ENCODE results near the gene RASGEF1B. TPM values are rescaled to one million over a fixed set of nuclear protein-coding genes. Genes with fewer than 3 reads are reported as not detected.
A peak's percentile ranks its signal among the peaks of the same experiment; 100 is the strongest.

RASGEF1B gene
- 10 to 100 TPM in 6 of 8 experiments, 1 to 10 TPM in 2; 2.1 to 65.9 (median 44.3) TPM for total RNA-seq

DNA sequence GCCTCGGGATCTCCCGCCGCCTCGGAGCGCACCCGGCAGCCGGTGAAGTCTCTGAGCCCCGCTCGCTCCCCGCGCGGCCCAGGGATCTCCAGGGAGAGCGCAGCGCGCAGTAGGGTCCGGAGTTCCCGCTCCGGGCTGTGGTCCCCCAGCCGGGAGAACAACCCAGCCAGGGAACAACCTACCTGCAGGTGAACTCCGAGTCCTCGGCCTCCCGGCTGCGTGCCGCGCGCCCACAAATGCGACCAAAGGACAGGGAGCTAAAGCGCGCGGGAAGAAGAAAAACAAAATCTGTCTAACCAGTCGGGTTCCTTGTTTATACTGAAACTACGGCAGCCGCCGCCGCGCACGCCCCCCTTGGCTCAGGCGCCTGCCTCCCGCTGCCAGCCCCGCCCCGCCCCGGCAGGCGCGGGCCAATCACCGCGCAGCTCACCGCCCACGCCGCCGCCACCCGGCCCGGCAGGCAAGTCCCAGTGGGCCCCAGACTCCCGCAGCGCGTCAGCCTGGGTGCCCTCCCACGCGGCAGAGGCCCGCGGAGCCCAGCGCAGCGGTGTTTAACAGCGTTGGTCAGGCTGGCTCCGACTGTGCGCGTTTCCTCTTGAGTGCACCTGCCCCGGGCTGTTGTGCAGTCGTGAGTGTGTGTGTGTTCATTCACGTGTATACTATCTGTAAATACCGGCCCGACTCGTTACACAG, at the start of gene RASGEF1B:
RASGEF1B (minus strand) TSS at position 320 of the 693 bp plus-strand sequence. CDS start 12,399 bp downstream, outside the sequence.
- 0 to 2% (median 1%) methylated on average over 4 to 12 of the region's 71 CpGs; no CpG with 5 or more reads in 6 of the 10 experiments for WGBS, 10 experiments
- in situ Hi-C loops (cut with MboI; ENCODE audit: low pct_unique_long_range_greater_than_20kb in 2 of 9, low sequenced_read_pairs in 9 of 9, unreplicated experiment in 9 of 9): loop anchor here in 7 of 9 experiments (10.0 to 25.0 kb wide), 5 partner anchors 366 to 791 kb away; no protein-coding TSS in a partner anchor
- peak within 1 kb of the TSS; percentile 60 to 83 (median 72) for H3K4me3 ChIP-seq
- ATAC-seq (replicated peaks in 6 of 8): peak; percentile 79 to 93 (median 88)
- peaks cover 13 to 16% of the 10 kb centered on the region in 2 donors for H3K4me1 ChIP-seq (replicated peaks in 1 of 2)
- peak within 1 kb of the TSS in 1 of 2 donors; percentile 42 for H3K27ac ChIP-seq

- 37 to 92% (median 71%) methylated on average over 1 to 6 of the region's 6 CpGs for WGBS, 10 experiments
- no peak overlapping the region for H3K27ac ChIP-seq
- in situ Hi-C loops (cut with MboI; ENCODE audit: low pct_unique_long_range_greater_than_20kb in 2 of 9, low sequenced_read_pairs in 9 of 9, unreplicated experiment in 9 of 9): no loop called here
- H3K4me3 ChIP-seq: no peak overlapping the region
- ATAC-seq (replicated peaks in 6 of 8): no peak
- peaks cover 13 to 19% of the 10 kb centered on the region in 2 donors for H3K4me1 ChIP-seq (replicated peaks in 1 of 2)
Observed at GRCh38 chr4:81519856-81520255, 48.1 kb upstream of the RASGEF1B start.

- H3K27ac ChIP-seq: no peak overlapping the region
- in situ Hi-C loops (cut with MboI; ENCODE audit: low pct_unique_long_range_greater_than_20kb in 2 of 9, low sequenced_read_pairs in 9 of 9, unreplicated experiment in 9 of 9): no loop called here
- H3K4me3 ChIP-seq: no peak overlapping the region
- no peak for ATAC-seq (replicated peaks in 6 of 8)
- 78 to 100% (median 100%) methylated on average over 1 to 3 of the region's 3 CpGs; no CpG with 5 or more reads in 2 of the 10 experiments for WGBS, 10 experiments
- H3K4me1 ChIP-seq (replicated peaks in 1 of 2): peaks cover 11 to 15% of the 10 kb centered on the region in 2 donors
Observed at GRCh38 chr4:81519427-81519773, 47.7 kb upstream of the RASGEF1B start.

DNA sequence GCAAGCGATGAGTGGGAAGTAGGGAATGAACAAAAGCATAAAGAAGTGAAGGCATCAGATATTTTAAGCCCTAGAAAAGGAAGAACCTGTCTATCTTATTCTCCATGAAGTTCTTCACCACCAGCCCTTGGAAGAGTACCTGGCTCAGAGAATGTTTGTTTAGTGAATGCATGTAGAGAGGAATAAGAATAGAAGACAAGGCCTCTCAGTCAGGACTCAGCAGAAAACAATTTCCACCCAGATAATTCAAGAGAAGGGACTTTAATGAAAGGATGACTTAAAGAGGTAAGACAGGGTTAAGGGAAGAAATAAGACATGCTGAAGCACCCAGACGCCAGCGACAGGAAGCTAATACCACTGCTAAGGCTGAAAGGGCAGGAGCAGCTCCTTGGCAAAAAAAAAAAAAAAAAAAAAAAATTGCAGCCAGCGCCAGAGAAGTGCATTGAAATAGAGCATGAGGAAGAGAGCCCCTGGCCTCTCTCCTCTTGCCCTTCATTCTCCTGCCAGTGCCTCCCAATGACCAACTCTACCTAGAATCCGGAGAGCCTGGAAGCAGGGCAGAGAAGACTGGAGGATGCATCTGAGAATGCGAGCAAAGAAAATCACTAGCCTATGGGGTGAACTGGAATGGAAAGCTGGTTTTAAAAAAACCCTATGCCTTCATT, 47.2 kb upstream of the RASGEF1B start:
- no peak overlapping the region for H3K27ac ChIP-seq
- no peak for ATAC-seq (replicated peaks in 6 of 8)

GRCh38 chr4:81516241-81516640, 44.5 kb upstream of the RASGEF1B start:
- 13 to 100% (median 94%) methylated on average over 1 to 6 of the region's 6 CpGs; no CpG with 5 or more reads in 1 of the 10 experiments for WGBS, 10 experiments

More for the DNA sequence above, 47.2 kb upstream of the RASGEF1B start:
- in situ Hi-C loops (cut with MboI; ENCODE audit: low pct_unique_long_range_greater_than_20kb in 2 of 9, low sequenced_read_pairs in 9 of 9, unreplicated experiment in 9 of 9): no loop called here
- Histone ChIP-seq H3K4me3 (no peak overlapping the region), H3K4me1 (replicated peaks in 1 of 2) (peaks cover 5 to 14% of the 10 kb centered on the region in 2 donors)
- 30 to 92% (median 73%) methylated on average over 2 to 5 of the region's 6 CpGs; no CpG with 5 or more reads in 2 of the 10 experiments for WGBS, 10 experiments

GRCh38 chr4:81512757-81513501, 41.2 kb upstream of the RASGEF1B start:
- WGBS, 10 experiments: 0 to 56% (median 24%) methylated on average over 1 to 3 of the region's 4 CpGs; no CpG with 5 or more reads in 2 of the 10 experiments
- ATAC-seq (replicated peaks in 6 of 8): peak in 5 of 8 experiments; percentile 75 to 94 (median 89)

More at GRCh38 chr4:81516241-81516640, 44.5 kb upstream of the RASGEF1B start:
- in situ Hi-C loops (cut with MboI; ENCODE audit: low pct_unique_long_range_greater_than_20kb in 2 of 9, low sequenced_read_pairs in 9 of 9, unreplicated experiment in 9 of 9): no loop called here
- ATAC-seq (replicated peaks in 6 of 8): no peak
- Histone ChIP-seq H3K4me3 (no peak overlapping the region), H3K4me1 (replicated peaks in 1 of 2) (peaks cover 17 to 29% of the 10 kb centered on the region in 2 donors), H3K27ac (no peak overlapping the region)

DNA sequence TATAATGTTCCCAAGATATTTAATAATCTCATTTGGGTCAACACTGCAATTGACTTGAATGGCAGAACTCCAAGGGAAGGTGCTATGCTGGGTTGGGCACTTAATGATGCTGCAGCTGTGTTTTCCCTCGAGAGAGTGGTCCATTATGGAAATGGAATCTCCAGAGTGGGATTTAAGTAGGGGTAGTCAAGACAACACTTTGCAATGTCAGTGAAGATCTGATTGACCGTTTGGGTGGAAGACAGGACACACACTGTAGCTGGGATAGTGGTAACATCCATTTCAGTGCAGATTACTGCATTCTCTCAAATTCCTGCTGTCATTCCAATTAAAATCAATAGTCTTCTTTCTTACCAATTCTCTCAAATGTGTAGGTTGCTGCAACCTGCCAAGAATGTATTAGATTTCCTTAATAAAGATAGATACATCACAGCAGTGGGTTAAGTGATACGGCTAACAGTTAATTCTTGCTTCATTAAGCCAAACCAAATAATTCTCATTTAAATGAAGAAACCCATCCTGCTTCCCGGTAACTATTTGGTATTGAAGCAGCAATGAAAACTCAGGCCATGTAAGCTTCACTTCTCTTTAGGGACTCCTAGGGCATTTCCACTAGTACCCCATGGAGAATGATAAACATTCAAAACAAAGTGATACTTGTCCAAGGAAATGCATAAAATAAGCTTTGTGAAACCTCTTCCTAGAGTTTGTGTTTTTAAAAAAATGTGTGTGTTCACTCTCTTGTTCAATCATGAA, 40.5 kb upstream of the RASGEF1B start:
- peaks cover 19 to 45% of the 10 kb centered on the region in 2 donors for H3K4me1 ChIP-seq (replicated peaks in 1 of 2)
- peak in 1 of 8 experiments; percentile 51 for ATAC-seq (replicated peaks in 6 of 8)
- in situ Hi-C loops (cut with MboI; ENCODE audit: low pct_unique_long_range_greater_than_20kb in 2 of 9, low sequenced_read_pairs in 9 of 9, unreplicated experiment in 9 of 9): no loop called here
- no peak overlapping the region for H3K27ac ChIP-seq
- WGBS, 10 experiments: 0 to 60% (median 31%) methylated on average over 1 to 4 of the region's 4 CpGs
- H3K4me3 ChIP-seq: no peak overlapping the region

More at GRCh38 chr4:81512757-81513501, 41.2 kb upstream of the RASGEF1B start:
- H3K27ac ChIP-seq: peak overlapping the region; percentile 26 to 40
- in situ Hi-C loops (cut with MboI; ENCODE audit: low pct_unique_long_range_greater_than_20kb in 2 of 9, low sequenced_read_pairs in 9 of 9, unreplicated experiment in 9 of 9): no loop called here
- peaks cover 19 to 45% of the 10 kb centered on the region in 2 donors for H3K4me1 ChIP-seq (replicated peaks in 1 of 2)
- H3K4me3 ChIP-seq: no peak overlapping the region

DNA sequence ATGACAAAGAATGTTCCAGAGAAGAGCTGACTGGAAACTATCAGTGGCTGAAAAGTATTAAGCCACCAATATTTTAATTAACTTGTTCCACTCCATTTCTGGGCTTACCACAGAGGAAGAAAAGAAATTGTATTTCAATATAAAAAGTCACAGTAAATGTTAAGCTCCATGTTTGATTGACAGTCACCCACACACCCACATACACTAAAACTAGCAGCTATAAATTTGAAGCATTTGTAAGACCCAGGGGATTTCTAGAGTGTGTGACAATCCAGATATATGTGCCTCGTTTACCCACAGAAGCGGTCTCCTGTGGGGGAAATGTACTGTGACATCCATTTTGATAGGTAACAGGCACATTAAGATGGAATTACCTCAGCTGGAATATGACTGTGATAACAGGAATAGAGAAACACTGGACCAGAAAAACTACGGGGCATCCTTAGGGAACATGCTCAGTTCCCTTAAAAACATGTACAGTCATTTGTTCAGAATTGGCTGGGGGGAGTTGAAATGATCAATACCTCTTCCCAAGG, 39.0 kb upstream of the RASGEF1B start:
- Histone ChIP-seq H3K27ac (no peak overlapping the region), H3K4me1 (replicated peaks in 1 of 2) (peaks cover 21 to 54% of the 10 kb centered on the region in 2 donors), H3K4me3 (no peak overlapping the region)
- in situ Hi-C loops (cut with MboI; ENCODE audit: low pct_unique_long_range_greater_than_20kb in 2 of 9, low sequenced_read_pairs in 9 of 9, unreplicated experiment in 9 of 9): no loop called here
- peak in 3 of 8 experiments; percentile 34 to 53 (median 38) for ATAC-seq (replicated peaks in 6 of 8)
- 40 to 83% (median 52%) methylated on average over 1 to 3 of the region's 3 CpGs; no CpG with 5 or more reads in 4 of the 10 experiments for WGBS, 10 experiments

GRCh38 chr4:81509822-81510221, 38.1 kb upstream of the RASGEF1B start:
- no peak overlapping the region for H3K4me3 ChIP-seq
- WGBS, 10 experiments: 50 to 98% (median 78%) methylated on average over 4 to 7 of the region's 7 CpGs; no CpG with 5 or more reads in 1 of the 10 experiments
- in situ Hi-C loops (cut with MboI; ENCODE audit: low pct_unique_long_range_greater_than_20kb in 2 of 9, low sequenced_read_pairs in 9 of 9, unreplicated experiment in 9 of 9): no loop called here

DNA sequence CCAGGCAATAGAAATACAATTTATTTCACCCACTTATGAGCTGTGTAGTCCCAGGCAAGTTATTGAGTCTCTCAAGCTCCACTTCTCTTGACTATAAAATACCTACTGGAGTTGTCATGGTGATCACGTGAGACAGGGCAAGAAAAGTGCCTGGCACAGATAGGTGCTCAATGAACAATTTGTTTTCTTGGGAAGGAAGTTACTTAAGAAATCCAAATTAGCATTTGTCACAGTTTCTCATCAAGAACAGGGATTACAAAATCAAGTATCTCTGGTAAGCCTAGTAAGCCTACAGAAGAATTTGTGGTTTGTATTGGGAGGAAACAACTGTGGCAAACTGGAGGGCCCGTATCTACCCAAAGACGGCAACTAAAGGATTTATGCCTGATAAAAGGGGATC, 37.5 kb upstream of the RASGEF1B start:
- H3K27ac ChIP-seq: no peak overlapping the region
- WGBS, 10 experiments: 60 to 100% (median 82%) methylated on average over 1 to 3 of the region's 3 CpGs; no CpG with 5 or more reads in 4 of the 10 experiments
- no peak overlapping the region for H3K4me3 ChIP-seq
- peaks cover 34 to 67% of the 10 kb centered on the region in 2 donors for H3K4me1 ChIP-seq (replicated peaks in 1 of 2)
- no peak for ATAC-seq (replicated peaks in 6 of 8)
- in situ Hi-C loops (cut with MboI; ENCODE audit: low pct_unique_long_range_greater_than_20kb in 2 of 9, low sequenced_read_pairs in 9 of 9, unreplicated experiment in 9 of 9): no loop called here

More at GRCh38 chr4:81509822-81510221, 38.1 kb upstream of the RASGEF1B start:
- Histone ChIP-seq H3K27ac (no peak overlapping the region), H3K4me1 (replicated peaks in 1 of 2) (peaks cover 28 to 62% of the 10 kb centered on the region in 2 donors)
- ATAC-seq (replicated peaks in 6 of 8): no peak

- peak in 1 of 8 experiments; percentile 41 for ATAC-seq (replicated peaks in 6 of 8)
- H3K4me1 ChIP-seq (replicated peaks in 1 of 2): peaks cover 35 to 64% of the 10 kb centered on the region in 2 donors
- no peak overlapping the region for H3K27ac ChIP-seq
- in situ Hi-C loops (cut with MboI; ENCODE audit: low pct_unique_long_range_greater_than_20kb in 2 of 9, low sequenced_read_pairs in 9 of 9, unreplicated experiment in 9 of 9): no loop called here
- 13 to 100% (median 60%) methylated on average over 1 to 2 of the region's 2 CpGs; no CpG with 5 or more reads in 1 of the 10 experiments for WGBS, 10 experiments
- no peak overlapping the region for H3K4me3 ChIP-seq
Observed at GRCh38 chr4:81508411-81509185, 36.9 kb upstream of the RASGEF1B start.
